Measurements from ENCODE around the gene RMND5A.

DNA sequence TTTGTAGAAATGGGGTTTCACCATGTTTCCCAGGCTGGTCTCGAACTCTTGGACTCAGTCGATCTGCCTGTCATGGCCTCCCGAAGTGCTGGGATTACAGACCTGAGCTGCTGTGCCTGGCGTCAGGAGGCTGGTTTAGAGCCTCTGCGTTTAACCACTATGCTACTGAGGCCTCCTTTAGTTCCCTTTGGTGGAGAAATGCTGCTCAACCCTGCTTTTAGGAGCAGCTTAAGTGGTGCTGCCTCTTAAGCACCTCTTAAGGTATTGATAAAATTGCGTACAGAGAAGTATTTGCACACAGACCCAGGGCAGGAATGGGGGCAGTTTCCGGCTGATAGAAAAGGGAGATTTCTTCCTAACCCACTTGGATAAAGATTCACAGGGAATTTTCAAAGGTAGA, 62.7 kb downstream of the RMND5A start:
- TF ChIP-seq, protein P1, sequence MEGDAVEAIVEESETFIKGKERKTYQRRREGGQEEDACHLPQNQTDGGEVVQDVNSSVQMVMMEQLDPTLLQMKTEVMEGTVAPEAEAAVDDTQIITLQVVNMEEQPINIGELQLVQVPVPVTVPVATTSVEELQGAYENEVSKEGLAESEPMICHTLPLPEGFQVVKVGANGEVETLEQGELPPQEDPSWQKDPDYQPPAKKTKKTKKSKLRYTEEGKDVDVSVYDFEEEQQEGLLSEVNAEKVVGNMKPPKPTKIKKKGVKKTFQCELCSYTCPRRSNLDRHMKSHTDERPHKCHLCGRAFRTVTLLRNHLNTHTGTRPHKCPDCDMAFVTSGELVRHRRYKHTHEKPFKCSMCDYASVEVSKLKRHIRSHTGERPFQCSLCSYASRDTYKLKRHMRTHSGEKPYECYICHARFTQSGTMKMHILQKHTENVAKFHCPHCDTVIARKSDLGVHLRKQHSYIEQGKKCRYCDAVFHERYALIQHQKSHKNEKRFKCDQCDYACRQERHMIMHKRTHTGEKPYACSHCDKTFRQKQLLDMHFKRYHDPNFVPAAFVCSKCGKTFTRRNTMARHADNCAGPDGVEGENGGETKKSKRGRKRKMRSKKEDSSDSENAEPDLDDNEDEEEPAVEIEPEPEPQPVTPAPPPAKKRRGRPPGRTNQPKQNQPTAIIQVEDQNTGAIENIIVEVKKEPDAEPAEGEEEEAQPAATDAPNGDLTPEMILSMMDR (conservative IDR thresholded peaks at IDR 0.05): no peak
- no peak for TF ChIP-seq ZFX (IDR thresholded peaks at IDR 0.05)

Measured in C4-2B (cell line).